DMS53 treated with DMSO at 0.1 percent for 48 hours (cell line): Measurements from ENCODE around the gene IGF1R.
"Not testable (repeated sequence)": the region's sequence is repeated elsewhere in the genome, so short reads cannot be mapped to it uniquely, and the experiment has no call there.

ENCODE experiments used
- DNase-seq: peaks from one replicate; lab custom pipeline; 2025; ENCODE audit not compliant: unreplicated experiment; lab: John Stamatoyannopoulos, UW

Gene IGF1R

DNA sequence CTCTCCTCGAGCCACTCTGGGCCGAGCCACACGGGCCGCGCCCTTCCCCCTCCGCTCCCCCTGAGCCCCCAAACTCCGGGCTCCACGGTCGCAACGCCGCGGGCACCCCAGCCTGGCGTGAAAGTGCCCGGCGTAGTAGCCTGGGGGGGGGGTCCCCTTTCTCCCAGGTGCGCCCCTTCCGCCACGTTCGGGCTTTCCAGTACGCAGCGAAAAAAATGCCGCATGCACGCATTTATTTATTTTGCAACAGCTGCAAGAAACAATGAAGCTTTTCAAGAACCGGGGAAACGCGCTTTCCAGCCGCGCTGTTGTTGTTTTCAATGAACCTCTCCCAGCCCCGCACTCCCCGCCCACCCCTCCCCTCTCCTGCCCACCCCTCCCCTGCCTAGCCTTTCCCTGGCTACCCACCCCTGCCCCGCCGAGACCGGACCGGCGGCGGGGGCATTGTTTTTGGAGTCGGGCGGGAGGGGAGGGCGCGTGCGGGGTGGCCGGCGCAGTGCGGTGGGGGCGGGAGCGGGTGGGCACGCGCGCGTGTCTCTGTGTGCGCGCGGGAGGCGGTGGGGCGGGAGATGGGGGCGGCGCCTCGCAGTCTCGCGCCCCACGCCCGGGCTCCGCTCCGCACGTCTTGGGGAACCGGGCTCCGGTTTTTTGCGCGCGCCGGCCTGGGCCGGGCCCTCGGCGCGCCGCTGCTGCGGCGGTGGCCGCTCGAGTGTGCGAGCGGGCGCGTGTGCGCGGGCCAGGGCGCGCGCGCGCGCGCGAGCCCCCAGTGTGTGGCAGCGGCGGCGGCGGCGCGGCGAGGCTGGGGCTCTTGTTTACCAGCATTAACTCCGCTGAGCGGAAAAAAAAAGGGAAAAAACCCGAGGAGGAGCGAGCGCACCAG is at the start of gene IGF1R:
IGF1R (plus strand) TSS at position 766 of the 880 bp plus-strand sequence. CDS start 1,043 bp downstream, outside the sequence.
- DNase-seq, result peak; percentile 67

DNA sequence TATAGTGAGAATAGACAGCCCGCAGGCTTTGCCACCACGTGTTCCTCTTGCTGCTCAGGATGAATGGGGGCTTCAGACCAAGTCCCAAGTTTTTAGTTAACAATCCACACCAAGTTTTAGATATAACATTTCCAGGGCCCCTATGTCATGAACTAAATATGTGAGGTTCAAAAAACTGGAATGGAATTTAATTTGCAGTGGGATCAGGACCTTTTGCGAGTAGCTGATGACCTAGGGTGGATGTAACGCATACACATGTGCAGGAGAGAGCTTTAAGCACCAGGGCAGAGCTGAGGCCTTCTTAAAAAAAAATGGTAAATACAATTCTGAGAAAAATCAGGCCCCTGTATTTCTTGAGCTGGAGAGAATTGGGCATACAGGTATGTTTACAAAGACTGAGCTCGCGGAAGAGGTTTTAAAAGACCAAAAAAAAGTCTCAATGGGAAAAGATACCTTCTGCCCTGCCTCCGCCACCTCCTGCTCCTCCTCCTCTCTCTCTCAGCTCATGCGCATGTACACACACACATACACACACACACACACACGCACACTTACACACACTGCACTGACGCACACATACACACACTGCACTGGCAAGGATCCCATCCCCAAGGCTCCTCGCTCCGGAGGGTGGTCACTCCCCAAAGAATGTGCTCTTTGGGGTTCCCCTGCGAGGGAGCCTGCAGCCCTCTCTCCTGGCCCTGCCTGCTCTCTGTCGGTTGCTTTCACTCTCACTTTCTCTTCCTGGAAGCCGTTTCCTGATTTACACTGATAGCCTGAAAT is 48.2 kb upstream of the IGF1R start:
- peak; percentile 26 for DNase-seq

DNA sequence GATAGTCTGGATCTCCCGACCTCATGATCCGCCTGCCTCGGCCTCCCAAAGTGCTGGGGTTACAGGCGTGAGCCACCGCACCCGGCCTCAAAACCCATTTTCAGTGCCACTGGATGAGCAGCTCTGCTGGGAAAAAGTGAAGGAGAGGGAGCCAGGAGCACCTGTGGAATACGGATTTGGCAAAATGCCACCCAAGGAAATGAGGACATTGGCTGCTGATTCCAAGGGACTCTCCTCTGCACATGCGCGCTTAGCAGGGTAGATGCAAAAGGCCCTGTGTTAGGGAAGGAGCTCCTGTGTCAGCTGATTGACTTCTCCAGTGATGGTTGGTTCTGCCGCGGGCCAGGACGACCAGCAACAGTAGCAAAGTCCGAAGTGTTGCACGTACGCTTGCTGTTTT is 43.4 kb upstream of the IGF1R start:
- no peak for DNase-seq

DNA sequence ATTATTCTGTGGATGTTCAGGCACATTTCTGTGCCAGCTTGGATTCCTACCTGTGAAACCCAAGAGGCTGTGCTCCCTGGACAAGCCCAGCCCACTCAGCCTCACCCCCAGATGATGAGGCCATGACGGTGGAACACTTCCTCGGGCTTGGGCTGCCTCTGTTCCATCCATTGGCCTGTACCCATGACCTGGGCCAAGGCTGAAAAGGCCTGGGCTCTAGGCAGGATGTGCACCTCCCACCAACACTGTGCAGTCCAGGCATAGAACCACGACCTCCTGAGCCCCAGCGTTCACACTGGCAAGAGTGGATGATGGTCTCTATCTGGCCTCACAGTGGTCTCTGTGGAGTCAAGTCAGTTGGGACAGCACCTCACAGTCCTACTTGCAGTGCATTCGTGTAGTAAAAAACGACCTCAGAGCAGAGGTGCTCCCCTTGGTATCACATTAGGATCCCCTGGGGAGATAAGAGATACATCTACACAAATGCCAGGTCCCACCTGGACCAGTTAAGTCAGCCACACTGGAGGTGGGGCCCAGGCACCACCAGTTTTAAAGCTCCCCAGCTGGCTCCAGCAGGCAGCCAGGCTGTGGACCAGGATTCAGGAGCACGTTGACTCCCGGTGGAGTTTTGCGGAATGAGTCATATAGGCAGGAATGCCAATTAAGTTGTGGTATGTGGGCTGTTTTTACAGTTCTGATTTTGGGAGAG is 39.0 kb upstream of the IGF1R start:
- no peak for DNase-seq

DNA sequence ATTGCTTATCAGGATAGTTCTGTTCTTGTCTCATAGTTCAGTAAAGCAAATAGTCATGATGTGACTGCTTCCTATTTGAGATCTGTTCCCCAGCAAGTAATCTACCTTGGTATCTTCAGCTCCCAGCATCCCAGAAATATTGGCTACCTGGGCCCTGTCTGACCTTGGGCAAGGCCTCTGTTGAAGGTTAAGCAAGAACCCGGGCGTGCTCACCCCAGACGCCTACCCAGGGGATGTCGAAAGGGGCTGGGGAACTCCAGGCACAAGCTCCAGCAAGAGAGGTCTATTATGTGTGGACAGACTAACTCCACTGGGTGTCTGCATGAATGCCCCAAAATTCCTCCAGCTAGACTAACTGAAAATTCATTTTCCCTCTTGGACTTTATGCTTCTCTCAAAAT is 37.3 kb upstream of the IGF1R start:
- no peak for DNase-seq

DNA sequence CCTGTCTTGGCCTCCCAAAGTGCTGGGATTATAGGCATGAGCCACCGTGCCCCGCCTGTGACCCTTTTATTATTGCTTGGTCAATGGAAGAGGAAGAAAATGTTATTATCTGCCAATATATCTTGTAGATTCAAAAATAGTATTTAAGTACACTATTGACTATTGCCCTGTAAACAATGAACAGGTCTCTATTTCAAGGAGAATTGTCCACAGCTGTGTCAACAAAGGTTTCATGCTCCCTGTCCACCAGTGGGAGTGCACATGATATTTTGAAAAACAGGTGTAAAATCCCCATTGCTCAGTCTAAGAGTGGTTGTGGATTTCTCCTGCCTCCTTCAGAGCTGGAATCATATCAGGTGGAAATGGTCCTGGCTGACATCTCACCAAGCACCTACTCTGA is 36.5 kb upstream of the IGF1R start:
- peak; percentile 70 for DNase-seq

DNA sequence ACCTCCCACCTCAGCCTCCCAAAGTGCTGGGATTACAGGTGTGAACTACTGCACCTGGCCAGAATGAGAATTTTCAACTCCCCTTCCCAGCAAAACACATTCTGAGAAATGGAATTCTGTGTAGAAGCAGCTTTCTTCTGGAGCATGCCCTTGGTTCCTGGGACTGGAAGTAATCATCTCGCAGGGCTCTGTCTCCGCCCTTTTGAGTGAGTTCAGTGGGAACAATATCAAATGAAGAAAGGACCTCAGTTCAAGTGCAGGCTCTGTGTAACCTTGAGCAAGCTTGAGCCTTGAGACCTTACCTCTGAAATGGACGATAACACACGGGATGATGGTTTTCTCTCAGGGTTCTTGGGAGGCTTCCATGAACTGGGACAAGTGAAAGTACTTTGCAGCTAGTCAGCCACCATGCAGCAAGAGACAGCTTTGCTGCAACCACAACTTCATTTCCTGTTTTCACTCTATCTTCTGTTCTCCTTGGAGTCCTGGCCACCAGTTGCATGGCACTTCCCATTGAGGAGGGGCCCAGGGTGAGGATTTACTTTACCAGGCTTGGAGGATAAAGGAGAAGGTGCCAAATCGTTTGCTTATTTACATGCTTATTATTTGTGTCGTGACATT is 35.7 kb upstream of the IGF1R start:
- no peak for DNase-seq

DNA sequence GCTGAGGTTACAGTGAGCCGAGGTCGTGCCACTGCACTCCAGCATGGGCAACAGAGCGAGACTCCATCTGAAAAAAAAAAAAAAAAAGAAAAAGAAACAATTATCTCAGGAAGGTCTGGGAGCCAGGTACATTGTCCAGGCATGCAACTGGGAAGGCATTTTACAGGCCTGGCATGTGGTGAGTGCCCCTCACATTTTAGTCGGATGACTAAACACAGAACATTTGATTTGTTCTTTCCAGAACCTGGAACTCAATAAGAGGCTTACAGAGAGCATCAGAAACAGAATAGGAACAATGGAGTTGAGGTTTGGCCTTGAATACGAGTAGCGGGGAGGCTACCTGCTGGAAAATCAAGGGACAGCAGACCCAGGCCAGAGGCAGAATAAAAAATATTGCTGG is 33.7 kb upstream of the IGF1R start:
- no peak for DNase-seq

DNA sequence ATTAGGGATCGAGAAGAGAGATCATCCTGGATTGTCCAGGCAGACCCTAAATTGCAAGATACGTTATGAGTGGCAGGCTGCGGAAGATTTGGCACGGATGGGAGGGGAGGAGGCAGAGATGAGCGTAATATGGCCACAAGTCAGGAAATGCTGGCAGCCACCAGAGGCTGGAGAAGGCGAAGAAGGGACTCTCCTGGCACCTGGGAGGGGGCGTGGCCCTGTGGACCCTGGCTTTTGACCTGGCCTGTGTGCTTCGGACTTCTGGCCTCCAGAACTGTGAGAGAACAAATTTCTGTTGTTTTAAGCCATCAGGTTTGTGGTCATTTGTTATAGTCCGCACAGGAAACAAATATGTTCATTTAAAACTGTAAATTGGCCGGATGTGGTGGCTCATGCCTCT is 31.9 kb upstream of the IGF1R start:
- no peak for DNase-seq

DNA sequence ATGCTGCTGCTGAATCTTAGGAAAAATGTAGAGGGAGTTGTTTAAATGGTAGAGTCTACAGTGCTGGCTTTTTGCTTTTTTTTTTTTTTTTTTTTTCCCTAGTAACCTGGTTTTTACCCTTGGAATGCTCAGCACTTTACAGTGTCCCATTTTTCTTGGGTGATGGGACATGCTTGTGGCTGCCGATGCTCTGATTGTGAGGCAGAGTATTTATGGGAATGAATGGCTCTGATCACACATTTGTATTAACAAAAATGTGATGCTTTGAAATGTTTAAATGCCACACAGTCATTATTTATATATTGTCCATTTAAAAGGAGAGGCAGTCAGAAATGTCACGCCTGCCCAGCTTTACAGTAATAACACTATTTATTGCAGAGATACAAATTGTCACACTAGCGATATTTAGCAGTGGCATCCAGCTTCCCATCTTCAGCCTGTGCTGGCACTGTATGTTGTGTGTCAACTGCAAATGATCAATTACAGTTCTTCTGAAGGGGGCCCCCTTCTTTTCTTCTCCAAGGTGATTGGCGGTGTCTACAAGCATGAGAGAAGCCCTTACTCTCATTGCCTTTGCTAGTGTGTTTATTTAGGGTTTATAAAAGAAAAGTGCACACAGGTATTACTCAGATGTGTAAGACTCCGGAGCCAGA is 30.9 kb upstream of the IGF1R start:
- DNase-seq, result no peak

DNA sequence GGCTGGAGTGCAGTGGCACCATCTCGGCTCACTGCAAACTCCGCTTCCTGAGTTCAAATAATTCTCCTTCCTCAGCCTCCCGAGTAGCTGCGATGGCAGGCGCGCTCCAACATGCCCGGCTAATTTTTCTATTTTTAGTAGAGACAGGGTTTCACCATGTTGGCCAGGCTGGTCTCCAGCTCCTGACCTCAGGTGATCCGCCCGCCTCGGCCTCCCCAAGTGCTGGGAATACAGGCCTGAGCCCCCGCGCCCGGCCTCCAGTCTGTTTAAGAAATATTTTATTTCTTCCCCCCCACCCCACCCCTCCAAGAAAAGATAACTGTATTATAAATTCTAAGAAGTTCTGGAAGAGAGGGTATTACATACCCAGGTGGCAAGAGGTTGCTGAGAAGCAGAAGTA is 29.8 kb upstream of the IGF1R start:
- DNase-seq, result not testable (repeated sequence)

DNA sequence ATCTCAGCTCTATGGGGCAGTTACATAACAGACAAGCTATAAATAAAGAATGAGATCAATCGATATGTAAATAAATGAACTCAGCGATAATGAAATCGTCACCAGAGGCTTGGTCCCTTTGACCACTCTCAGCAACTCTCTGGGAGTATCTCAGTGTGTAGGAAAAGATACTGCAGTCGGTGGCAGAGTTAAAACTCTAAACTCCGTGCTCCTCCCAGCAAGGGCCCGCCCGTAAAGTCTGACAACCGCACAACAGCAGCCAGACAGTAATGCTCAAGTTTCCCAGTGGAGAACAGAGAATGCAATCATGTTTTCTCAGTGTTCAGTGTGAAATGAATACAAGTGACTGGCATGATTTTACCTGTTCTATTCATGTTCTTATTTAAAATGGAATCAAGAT is 28.3 kb upstream of the IGF1R start:
- no peak for DNase-seq

DNA sequence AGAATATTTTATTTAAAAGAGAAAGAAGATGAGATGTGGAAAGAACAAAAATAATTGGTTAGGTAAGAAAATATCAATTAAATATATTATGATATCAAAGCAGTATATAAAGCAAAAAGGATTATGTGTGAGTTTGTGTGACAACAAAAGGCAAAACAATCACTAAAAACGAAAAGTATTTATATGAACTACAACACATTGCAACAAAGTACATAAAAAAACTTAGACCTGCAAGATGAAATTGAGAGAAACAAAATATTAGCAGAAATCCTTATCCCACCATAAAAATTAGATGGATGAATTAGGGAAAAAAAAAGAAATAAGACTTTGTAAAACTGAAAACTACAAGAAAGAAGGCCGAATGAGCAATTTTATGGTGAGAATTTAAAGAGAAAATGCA is 27.3 kb upstream of the IGF1R start:
- DNase-seq, result no peak

DNA sequence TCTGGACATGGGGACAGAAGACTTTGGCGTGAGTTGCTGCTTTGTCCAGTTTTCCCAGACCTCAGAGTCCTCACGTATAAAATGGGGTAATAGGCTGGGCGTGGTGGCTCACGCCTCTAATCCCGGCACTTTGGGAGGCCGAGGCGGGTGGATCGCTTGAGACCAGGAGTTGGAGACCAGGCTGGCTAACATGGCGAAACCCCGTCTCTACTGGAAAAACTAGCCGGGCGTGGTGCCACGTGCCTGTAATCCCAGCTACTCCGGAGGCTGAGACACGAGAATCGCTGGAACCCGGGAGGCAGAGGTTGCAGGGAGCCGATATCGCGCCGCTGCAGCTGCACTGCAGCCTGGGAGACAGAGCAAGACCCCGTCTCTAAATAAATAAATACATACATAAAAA is 22.7 kb upstream of the IGF1R start:
- no peak for DNase-seq

DNA sequence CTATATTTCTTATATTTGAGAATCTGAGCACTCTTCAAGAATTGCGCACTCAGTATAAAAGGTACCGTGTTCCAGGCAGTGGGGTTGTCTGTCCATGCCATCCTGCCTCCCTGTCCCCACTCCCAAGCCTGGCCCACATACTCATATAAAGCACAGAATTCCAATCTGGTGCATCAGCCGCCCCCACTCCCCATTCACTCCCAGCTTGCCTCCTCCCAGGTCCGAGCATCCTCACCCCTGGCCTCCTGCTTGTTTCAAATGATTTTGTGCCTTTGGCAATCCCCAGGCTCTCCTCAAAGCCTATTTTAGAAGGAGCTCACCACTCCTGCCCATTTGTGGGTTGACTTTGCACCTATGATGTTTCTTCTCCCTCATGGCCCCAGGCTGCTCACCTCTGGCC is 22.2 kb upstream of the IGF1R start:
- no peak for DNase-seq

DNA sequence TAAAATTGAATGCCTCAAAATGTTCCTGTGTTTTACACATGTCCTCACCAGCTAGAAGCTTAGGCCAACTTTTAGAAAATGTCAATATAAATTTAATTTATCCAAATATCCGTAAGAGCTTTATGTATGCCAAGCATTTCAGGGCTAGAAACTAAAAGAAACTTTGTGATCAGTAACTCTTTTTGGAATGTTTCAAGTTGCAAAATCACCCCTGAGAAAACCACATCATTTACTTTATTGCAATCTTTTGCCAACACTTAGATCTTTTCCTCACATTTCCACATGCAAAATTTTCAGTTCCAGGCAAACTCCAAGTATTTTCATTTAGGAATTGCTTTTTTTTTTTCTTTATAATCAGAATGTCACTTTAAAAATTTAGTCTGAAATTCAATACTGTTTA is 20.1 kb upstream of the IGF1R start:
- DNase-seq, result no peak

DNA sequence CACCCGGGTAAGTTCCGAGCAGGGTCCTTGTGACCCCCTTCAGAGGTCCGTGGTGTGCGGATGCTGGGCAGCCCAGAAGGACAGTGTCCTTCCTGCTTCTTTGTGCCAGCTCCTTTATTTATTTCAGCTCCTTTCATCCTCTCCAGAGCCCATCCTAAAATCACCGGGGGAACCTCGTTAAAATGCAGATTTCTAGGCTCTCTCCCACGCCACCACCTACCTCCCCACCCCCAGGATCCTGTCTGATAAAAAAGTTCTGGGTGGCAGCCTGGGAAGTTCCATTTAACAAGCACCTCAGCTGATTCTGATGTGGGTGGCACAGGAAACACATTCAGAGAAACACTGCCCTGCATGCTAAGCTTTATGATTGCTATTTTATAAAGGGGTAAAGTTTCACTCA is 12.5 kb upstream of the IGF1R start:
- DNase-seq, result no peak

DNA sequence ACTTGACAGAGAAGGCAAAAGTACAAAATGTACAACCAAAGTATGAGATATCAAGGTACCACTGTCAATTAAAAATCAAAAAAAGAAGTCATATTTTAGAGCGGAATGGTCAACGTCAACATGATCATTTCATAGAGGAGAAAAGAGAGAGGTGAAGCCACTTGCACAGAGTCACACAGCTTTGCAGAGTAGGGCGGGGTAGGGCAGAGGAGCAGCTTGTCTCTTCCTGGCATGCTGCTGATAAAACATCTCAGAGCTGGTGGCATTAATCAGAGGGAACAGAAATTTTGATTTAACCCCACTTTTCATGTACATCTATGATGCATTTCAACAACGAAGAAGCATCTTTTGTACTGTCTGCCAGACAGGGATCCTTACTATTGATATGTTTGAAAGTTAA is 5.2 kb upstream of the IGF1R start:
- DNase-seq, result no peak

DNA sequence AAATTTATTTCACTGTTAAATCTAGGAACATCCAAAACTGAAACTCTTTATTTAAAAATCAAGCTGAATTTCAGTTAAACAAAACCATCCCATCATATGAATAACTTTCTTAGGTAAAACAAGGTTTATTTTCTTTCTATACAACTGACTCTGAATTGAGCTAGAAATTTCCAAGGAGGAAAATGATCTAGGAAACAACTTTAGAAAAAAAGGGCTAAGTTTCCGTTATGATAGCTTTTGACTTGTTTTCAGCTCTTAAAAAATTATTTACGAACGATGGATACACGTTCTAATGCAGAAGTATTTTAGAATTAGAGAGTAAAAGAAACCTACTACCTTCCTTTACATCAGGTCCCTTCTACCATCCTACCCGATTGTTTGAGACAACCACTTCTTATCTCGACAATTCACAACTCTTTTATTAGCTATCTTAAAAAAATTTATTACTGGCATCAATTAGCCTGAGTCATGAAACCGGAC is 1.8 kb upstream of the IGF1R start:
- DNase-seq, result no peak

DNA sequence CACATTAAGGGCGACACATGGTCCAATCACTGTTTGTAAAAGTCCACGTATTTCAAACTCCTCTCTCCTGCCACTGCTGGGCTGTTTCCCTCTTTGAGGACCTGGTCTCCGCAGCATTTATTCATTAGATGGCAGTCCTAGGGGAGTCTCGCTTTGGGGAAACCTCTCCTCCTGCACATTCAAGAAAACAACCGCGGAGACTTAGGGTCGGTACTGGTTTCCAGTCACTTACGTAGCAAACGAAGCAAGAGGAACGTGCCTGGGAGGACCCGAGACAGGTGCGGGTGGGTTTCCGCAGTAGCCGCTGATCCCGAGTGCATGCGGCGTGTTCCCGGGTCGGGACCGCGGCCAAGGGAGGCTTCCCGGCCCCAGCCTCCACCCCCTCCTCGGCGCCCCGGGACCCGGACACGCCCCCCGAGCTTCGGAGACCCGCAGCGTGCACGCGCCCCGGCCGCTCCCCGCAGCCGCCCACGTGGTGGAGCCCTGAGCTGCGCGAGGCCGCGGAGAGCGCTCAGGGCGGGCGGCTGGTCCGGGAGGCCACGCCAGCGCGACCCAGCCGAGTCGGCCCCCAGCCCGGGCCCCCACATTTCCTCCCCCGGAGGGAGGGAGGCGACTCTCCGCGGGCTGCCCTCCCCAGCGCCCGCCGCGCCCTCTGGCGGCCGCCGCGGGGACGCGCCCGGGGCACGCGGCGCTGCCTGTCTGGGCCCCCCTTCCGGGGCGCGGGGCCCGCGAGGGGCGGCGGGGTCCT is 1.1 kb upstream of the IGF1R start:
- peak; percentile 48 for DNase-seq
